ENCODE results near the gene LMX1B.

DNA sequence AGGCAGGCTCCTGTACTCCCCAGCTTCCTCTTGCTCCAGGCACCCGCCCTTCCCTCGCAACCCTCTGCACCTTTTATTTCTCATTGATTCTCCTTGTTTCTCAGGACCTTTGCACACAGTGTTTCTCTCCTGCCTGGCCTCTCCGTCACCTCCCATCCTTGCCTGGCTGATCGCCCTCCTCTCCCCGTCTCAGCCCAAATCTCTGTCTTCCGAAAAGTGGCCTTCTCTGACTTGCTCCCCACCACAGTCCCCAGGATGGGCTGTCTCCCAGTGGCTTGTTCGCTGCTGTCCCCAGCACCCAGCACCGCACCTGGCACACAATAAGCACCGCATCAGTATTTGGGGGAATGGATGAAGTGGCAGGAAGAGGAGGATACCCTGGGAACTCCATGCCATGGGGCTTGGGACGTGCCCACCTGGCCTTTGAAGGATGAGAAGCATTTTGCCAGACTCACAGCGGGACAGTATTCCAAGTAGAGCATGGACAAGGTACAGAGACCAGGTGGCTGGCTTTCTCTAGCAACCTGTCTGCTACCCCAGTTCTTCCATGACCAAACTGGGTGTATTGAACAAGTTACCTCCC lies 62.5 kb downstream of the LMX1B start:
- TF ChIP-seq, protein P1, sequence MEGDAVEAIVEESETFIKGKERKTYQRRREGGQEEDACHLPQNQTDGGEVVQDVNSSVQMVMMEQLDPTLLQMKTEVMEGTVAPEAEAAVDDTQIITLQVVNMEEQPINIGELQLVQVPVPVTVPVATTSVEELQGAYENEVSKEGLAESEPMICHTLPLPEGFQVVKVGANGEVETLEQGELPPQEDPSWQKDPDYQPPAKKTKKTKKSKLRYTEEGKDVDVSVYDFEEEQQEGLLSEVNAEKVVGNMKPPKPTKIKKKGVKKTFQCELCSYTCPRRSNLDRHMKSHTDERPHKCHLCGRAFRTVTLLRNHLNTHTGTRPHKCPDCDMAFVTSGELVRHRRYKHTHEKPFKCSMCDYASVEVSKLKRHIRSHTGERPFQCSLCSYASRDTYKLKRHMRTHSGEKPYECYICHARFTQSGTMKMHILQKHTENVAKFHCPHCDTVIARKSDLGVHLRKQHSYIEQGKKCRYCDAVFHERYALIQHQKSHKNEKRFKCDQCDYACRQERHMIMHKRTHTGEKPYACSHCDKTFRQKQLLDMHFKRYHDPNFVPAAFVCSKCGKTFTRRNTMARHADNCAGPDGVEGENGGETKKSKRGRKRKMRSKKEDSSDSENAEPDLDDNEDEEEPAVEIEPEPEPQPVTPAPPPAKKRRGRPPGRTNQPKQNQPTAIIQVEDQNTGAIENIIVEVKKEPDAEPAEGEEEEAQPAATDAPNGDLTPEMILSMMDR (IDR thresholded peaks at IDR 0.05), result no peak
- TF ChIP-seq REST (IDR thresholded peaks at IDR 0.05; ENCODE audit: insufficient read depth in 1 of 2, low read depth in 2 of 2, low read length in 1 of 2) (no peak), POLR2AphosphoS5 (IDR thresholded peaks at IDR 0.05; ENCODE audit: low read depth, low read length) (no peak), SIN3A (IDR thresholded peaks at IDR 0.05; ENCODE audit: borderline replicate concordance, insufficient read depth, low read depth, low read length) (no peak), TCF7L2 (IDR thresholded peaks at IDR 0.05; ENCODE audit: low read depth, low read length) (no peak)
